Uterus (tissue), 2 donors: Measurements from ENCODE around the gene GCNT2.

Experiments
- CTCF ChIP-seq, 4 experiments: fragments of 200-600 bp in 2 of 4; fragments of 450-650 bp in 2 of 4; sonication (generic) in 2 of 4; IDR thresholded peaks; one replicate each; pipeline ENCODE4 v1.5.1; 2016 to 2019; ENCODE audit warnings: antibody characterized with exemption in 4 of 4, mild to moderate bottlenecking in 2 of 4, moderate library complexity in 1 of 4
- POLR2A ChIP-seq, 2 donors: fragments of 450-650 bp; IDR thresholded peaks; one replicate each; pipeline ENCODE4 v1.6.1; 2016; ENCODE audit warnings: antibody characterized with exemption in 2 of 2, mild to moderate bottlenecking in 1 of 2, moderate library complexity in 1 of 2

GRCh38 chr6:10564975-10565673 is 44.0 kb downstream of the GCNT2 start:
- TF ChIP-seq CTCF (IDR thresholded peaks at IDR 0.05) (no peak), POLR2A (IDR thresholded peaks at IDR 0.05) (no peak)
